Measurements from ENCODE around the gene PLCB4.
A peak's percentile ranks its signal among the peaks of the same experiment; 100 is the strongest.

Gene PLCB4

DNA sequence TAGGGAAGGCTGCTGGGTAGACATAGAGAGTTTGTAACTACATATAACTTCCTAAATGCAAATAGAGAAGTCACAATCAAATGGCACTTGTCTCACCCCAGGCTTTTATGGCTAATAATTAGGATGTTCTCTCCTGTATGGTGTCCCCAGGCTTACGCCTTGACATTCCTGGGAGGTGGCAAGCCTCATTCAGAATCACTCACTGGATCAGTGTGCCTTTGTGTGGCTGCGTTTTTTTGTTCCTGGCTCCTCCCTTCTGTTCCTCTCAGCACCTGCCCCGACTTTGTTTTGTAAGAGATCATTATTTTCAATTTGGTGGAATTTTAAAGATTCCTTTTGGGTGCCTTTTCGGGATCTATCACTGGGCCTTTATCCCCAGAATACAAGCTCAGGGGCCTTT, 451.2 kb downstream of the PLCB4 start:
- Histone ChIP-seq H3K4me3 (replicated peaks; ENCODE audit: insufficient read depth, low read length) (no peak overlapping the region), H3K27me3 (ENCODE audit: insufficient read depth, poor library complexity, severe bottlenecking) (peaks cover 31% of the 10 kb centered on the region), H3K27ac (replicated peaks) (no peak overlapping the region)
- DNase-seq (ENCODE audit: low read depth in 1 of 2, low spot score in 1 of 2), result no peak
- TF ChIP-seq SPI1 (IDR thresholded peaks at IDR 0.05; ENCODE audit: borderline replicate concordance, low read depth) (no peak), POLR2AphosphoS5 (IDR thresholded peaks at IDR 0.05; ENCODE audit: low read depth) (no peak), GABPA (IDR thresholded peaks at IDR 0.05; ENCODE audit: low read depth) (no peak)
- TF ChIP-seq, protein P1, sequence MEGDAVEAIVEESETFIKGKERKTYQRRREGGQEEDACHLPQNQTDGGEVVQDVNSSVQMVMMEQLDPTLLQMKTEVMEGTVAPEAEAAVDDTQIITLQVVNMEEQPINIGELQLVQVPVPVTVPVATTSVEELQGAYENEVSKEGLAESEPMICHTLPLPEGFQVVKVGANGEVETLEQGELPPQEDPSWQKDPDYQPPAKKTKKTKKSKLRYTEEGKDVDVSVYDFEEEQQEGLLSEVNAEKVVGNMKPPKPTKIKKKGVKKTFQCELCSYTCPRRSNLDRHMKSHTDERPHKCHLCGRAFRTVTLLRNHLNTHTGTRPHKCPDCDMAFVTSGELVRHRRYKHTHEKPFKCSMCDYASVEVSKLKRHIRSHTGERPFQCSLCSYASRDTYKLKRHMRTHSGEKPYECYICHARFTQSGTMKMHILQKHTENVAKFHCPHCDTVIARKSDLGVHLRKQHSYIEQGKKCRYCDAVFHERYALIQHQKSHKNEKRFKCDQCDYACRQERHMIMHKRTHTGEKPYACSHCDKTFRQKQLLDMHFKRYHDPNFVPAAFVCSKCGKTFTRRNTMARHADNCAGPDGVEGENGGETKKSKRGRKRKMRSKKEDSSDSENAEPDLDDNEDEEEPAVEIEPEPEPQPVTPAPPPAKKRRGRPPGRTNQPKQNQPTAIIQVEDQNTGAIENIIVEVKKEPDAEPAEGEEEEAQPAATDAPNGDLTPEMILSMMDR (IDR thresholded peaks at IDR 0.05; ENCODE audit: insufficient read depth, low read length), result no peak
- TF ChIP-seq, protein P2, sequence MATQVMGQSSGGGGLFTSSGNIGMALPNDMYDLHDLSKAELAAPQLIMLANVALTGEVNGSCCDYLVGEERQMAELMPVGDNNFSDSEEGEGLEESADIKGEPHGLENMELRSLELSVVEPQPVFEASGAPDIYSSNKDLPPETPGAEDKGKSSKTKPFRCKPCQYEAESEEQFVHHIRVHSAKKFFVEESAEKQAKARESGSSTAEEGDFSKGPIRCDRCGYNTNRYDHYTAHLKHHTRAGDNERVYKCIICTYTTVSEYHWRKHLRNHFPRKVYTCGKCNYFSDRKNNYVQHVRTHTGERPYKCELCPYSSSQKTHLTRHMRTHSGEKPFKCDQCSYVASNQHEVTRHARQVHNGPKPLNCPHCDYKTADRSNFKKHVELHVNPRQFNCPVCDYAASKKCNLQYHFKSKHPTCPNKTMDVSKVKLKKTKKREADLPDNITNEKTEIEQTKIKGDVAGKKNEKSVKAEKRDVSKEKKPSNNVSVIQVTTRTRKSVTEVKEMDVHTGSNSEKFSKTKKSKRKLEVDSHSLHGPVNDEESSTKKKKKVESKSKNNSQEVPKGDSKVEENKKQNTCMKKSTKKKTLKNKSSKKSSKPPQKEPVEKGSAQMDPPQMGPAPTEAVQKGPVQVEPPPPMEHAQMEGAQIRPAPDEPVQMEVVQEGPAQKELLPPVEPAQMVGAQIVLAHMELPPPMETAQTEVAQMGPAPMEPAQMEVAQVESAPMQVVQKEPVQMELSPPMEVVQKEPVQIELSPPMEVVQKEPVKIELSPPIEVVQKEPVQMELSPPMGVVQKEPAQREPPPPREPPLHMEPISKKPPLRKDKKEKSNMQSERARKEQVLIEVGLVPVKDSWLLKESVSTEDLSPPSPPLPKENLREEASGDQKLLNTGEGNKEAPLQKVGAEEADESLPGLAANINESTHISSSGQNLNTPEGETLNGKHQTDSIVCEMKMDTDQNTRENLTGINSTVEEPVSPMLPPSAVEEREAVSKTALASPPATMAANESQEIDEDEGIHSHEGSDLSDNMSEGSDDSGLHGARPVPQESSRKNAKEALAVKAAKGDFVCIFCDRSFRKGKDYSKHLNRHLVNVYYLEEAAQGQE (IDR thresholded peaks at IDR 0.05; ENCODE audit: insufficient replicate concordance, low read depth), result no peak

DNA sequence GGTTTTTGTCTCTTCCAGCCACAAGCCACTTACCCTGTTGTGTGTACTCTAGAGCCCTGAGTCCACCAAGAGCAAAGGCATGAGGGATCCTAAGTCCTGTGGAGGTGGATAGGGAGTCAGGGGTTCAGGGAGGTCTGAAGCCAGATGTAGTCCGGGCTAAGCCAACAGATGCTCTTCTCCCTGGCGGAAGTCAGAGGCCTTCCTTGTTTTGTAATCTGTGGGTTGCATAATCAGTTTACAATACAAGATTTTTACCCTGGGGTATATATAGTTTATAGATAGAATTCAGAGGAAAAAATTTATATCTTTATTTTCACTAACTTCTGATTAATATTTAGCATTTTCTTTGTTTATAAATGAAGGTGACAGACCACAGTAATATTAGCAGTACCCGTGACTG, 454.7 kb downstream of the PLCB4 start:
- DNase-seq (ENCODE audit: low read depth in 1 of 2, low spot score in 1 of 2), result peak in 1 of 2 experiments; percentile 45
- H3K4me3 ChIP-seq (replicated peaks; ENCODE audit: insufficient read depth, low read length), result no peak overlapping the region
- TF ChIP-seq GABPA (IDR thresholded peaks at IDR 0.05; ENCODE audit: low read depth), result no peak
- peak; percentile 18; the same call in 1 of the 2 replicates for TF ChIP-seq SPI1 (IDR thresholded peaks at IDR 0.05; ENCODE audit: borderline replicate concordance, low read depth)
- TF ChIP-seq, protein P1 (IDR thresholded peaks at IDR 0.05; ENCODE audit: insufficient read depth, low read length), result no peak
- TF ChIP-seq POLR2AphosphoS5 (IDR thresholded peaks at IDR 0.05; ENCODE audit: low read depth), result no peak
- TF ChIP-seq, protein P2 (IDR thresholded peaks at IDR 0.05; ENCODE audit: insufficient replicate concordance, low read depth), result no peak
- no peak overlapping the region for H3K27ac ChIP-seq (replicated peaks)
- peaks cover 8% of the 10 kb centered on the region for H3K27me3 ChIP-seq (ENCODE audit: insufficient read depth, poor library complexity, severe bottlenecking)
